ENCODE results near the gene AQP10.
"Not testable (repeated sequence)": the region's sequence is repeated elsewhere in the genome, so short reads cannot be mapped to it uniquely, and the experiment has no call there.

AQP10 gene

GRCh38 chr1:154320882-154321608 is at the start of gene AQP10:
Gene AQP10 (plus strand): TSS chr1:154321093. CDS start chr1:154321156, 63 bp downstream.
- no peak for DNase-seq (ENCODE audit: low spot score)

- DNase-seq (ENCODE audit: low spot score): peak; percentile 86
These were observed 48.5 kb upstream of the AQP10 start, which contains the start of gene HAX1 for GRCh38 chr1:154272217-154272998. Gene HAX1 (plus strand): TSS chr1:154272629. CDS start chr1:154272724, 95 bp downstream.

GRCh38 chr1:154272999-154273563 is 47.8 kb upstream of the AQP10 start:
- no peak for DNase-seq (ENCODE audit: low spot score)

GRCh38 chr1:154276797-154277196 is 44.1 kb upstream of the AQP10 start:
- no peak for DNase-seq (ENCODE audit: low spot score)

GRCh38 chr1:154287591-154287990 is 33.3 kb upstream of the AQP10 start:
- DNase-seq (ENCODE audit: low spot score): not testable (repeated sequence)

GRCh38 chr1:154288661-154289060 is 32.2 kb upstream of the AQP10 start:
- no peak for DNase-seq (ENCODE audit: low spot score)

- no peak for DNase-seq (ENCODE audit: low spot score)
These were observed 30.0 kb upstream of the AQP10 start for GRCh38 chr1:154290921-154291320.

GRCh38 chr1:154295408-154296235 is 25.3 kb upstream of the AQP10 start:
- no peak for DNase-seq (ENCODE audit: low spot score)

- no peak for DNase-seq (ENCODE audit: low spot score)
These were observed 19.3 kb upstream of the AQP10 start for GRCh38 chr1:154301582-154301981.

- DNase-seq (ENCODE audit: low spot score): peak; percentile 67
These were observed 16.1 kb upstream of the AQP10 start for GRCh38 chr1:154304664-154305337.

- no peak for DNase-seq (ENCODE audit: low spot score)
These were observed 14.7 kb upstream of the AQP10 start for GRCh38 chr1:154306151-154306550.

- not testable (repeated sequence) for DNase-seq (ENCODE audit: low spot score)
These were observed 13.1 kb upstream of the AQP10 start for GRCh38 chr1:154307670-154308270.

GRCh38 chr1:154309136-154309535 is 11.8 kb upstream of the AQP10 start:
- DNase-seq (ENCODE audit: low spot score): not testable (repeated sequence)

- DNase-seq (ENCODE audit: low spot score): not testable (repeated sequence)
These were observed 8.4 kb upstream of the AQP10 start for GRCh38 chr1:154312229-154313065.

- no peak for DNase-seq (ENCODE audit: low spot score)
These were observed 7.9 kb upstream of the AQP10 start for GRCh38 chr1:154313066-154313356.

- DNase-seq (ENCODE audit: low spot score): not testable (repeated sequence)
These were observed 6.7 kb upstream of the AQP10 start for GRCh38 chr1:154314226-154314625.

GRCh38 chr1:154316704-154317103 is 4.2 kb upstream of the AQP10 start:
- DNase-seq (ENCODE audit: low spot score): no peak

GRCh38 chr1:154318386-154318785 is 2.5 kb upstream of the AQP10 start:
- DNase-seq (ENCODE audit: low spot score): no peak

- DNase-seq (ENCODE audit: low spot score): not testable (repeated sequence)
These were observed 679 bp downstream of the AQP10 start for GRCh38 chr1:154321609-154321934.

GRCh38 chr1:154323493-154323892 is 2.6 kb downstream of the AQP10 start:
- no peak for DNase-seq (ENCODE audit: low spot score)
